Choroid plexus epithelial cell (primary cell): ENCODE measurements around the gene SPACA9.

Source experiments
- DNase-seq: peaks from one replicate; pipeline ENCODE4 v3.0.0-alpha.2; 2010; ENCODE audit warnings: low read depth
- H3K4me3 ChIP-seq: 2 replicates; pipeline ENCODE4 v1.5.1; 2011; ENCODE audit warnings: low read depth, mild to moderate bottlenecking, control low read depth, low read length, moderate library complexity
- CTCF ChIP-seq: conservative IDR thresholded peaks from 2 replicates; pipeline ENCODE4 v1.5.1; 2011; ENCODE audit warnings: low read depth, mild to moderate bottlenecking, control low read depth, inconsistent platforms, low read length, moderate library complexity

SPACA9 gene

GRCh38 chr9:132854832-132855231 lies 23.9 kb upstream of the SPACA9 start:
- H3K4me3 ChIP-seq = no peak overlapping the region
- DNase-seq = no peak
- TF ChIP-seq CTCF = no peak

- no peak for DNase-seq
- H3K4me3 ChIP-seq = no peak overlapping the region
- TF ChIP-seq CTCF = no peak
Measured at GRCh38 chr9:132855904-132856303, 22.8 kb upstream of the SPACA9 start.

GRCh38 chr9:132857031-132857430 lies 21.7 kb upstream of the SPACA9 start:
- H3K4me3 ChIP-seq = no peak overlapping the region
- TF ChIP-seq CTCF = no peak
- DNase-seq = peak; percentile 76

GRCh38 chr9:132857616-132858342 lies 20.9 kb upstream of the SPACA9 start:
- peak; percentile 21 for TF ChIP-seq CTCF
- no peak overlapping the region for H3K4me3 ChIP-seq
- DNase-seq = peak; percentile 78

- no peak for TF ChIP-seq CTCF
- no peak overlapping the region for H3K4me3 ChIP-seq
- DNase-seq = no peak
Measured at GRCh38 chr9:132858751-132859150, 19.9 kb upstream of the SPACA9 start.

GRCh38 chr9:132861666-132862065 lies 17.0 kb upstream of the SPACA9 start:
- TF ChIP-seq CTCF = no peak
- no peak for DNase-seq
- H3K4me3 ChIP-seq = no peak overlapping the region

GRCh38 chr9:132862533-132862932 lies 16.2 kb upstream of the SPACA9 start:
- TF ChIP-seq CTCF = no peak
- no peak for DNase-seq
- no peak overlapping the region for H3K4me3 ChIP-seq
